Stimulated activated CD4-positive, alpha-beta T cell treated with anti-CD3 and anti-CD28 coated beads, Interleukin-1b, Interleukin-23, amount 100 ng/mL, for 4 hours (primary cell): ENCODE results near the gene CUL3.

Source experiments
- DNase-seq, 2 donors: peaks; one replicate each; pipeline ENCODE4 v3.0.0-alpha.2; 2020; ENCODE audit warnings: low read depth in 2 of 2

The CUL3 gene

GRCh38 chr2:224421065-224421464 is 164.1 kb downstream of the CUL3 start:
- no peak for DNase-seq
